Measurements from ENCODE around the gene RORB. TPM values are rescaled to one million over a fixed set of nuclear protein-coding genes. Genes with fewer than 3 reads are reported as not detected.

Gene RORB
- 1 to 10 TPM; 2.9 to 5.2 TPM for total RNA-seq
- under 1 TPM; 0.14 to 0.33 (median 0.18) TPM for polyA plus RNA-seq (ENCODE audit: insufficient read length in 6 of 6)
- long read RNA-seq, donor 1, result 0 reads
- long read RNA-seq, donor 2, result 0 reads
- long read RNA-seq, donor 3, result 0 reads
- long read RNA-seq, donor 4, partial matches to known transcripts, result 1 of 2 reads
- long read RNA-seq, donor 4, other reads (novel, unspliced or antisense), result 1 of 2 reads
- long read RNA-seq, donor 5, result 0 reads
- long read RNA-seq, donor 6, result 0 reads
- long read RNA-seq, donor 7, result 0 reads
- long read RNA-seq, donor 8, result 0 reads
- long read RNA-seq, donor 9, result 0 reads
- long read RNA-seq, donor 10, partial matches to known transcripts, result 4 of 4 reads
- long read RNA-seq, donor 10, other reads (novel, unspliced or antisense), result 0 of 4 reads
- long read RNA-seq, donor 11, full-length matches to known transcripts, result 2 of 2 reads
- long read RNA-seq, donor 11, partial matches to known transcripts, result 0 of 2 reads
- long read RNA-seq, donor 11, other reads (novel, unspliced or antisense), result 0 of 2 reads
- long read RNA-seq, donor 12, result 0 reads

- Histone ChIP-seq H3K4me3 (peak within 1 kb of the TSS; percentile 42 to 56), H3K27ac (no peak within 1 kb of the TSS), H3K36me3 (no peaks in the 10 kb centered on the region), H3K27me3 (peaks cover 43 to 94% of the 10 kb centered on the region in 2 donors), H3K4me1 (peaks cover 3 to 35% of the 10 kb centered on the region in 2 donors), H3K9me3 (no peaks in the 10 kb centered on the region)
- intact Hi-C loops (cut with DNase I), result no loop called here
- ATAC-seq (peak; percentile 97), DNase-seq (peak; percentile 40 to 86 (median 64))
- TF ChIP-seq CTCF (IDR thresholded peaks at IDR 0.05), result no peak
Measured at GRCh38 chr9:74496819-74497747, at the start of gene RORB. RORB (plus strand) TSS chr9:74497335; CDS start chr9:74497977, 642 bp downstream.

- Histone ChIP-seq H3K4me3 (no peak overlapping the region), H3K9me3 (no peaks in the 10 kb centered on the region), H3K27ac (no peak overlapping the region), H3K36me3 (no peaks in the 10 kb centered on the region), H3K27me3 (no peaks in the 10 kb centered on the region), H3K4me1 (no peaks in the 10 kb centered on the region)
- TF ChIP-seq CTCF (IDR thresholded peaks at IDR 0.05), result no peak
- ATAC-seq (peak; percentile 92), DNase-seq (no peak)
- intact Hi-C loops (cut with DNase I), result no loop called here
Measured at GRCh38 chr9:74447451-74448193, 49.5 kb upstream of the RORB start.

GRCh38 chr9:74449060-74449459 is 48.1 kb upstream of the RORB start:
- no peak for DNase-seq
- H3K27ac ChIP-seq, result no peak overlapping the region
- intact Hi-C loops (cut with DNase I), result no loop called here
- no peak for TF ChIP-seq CTCF (IDR thresholded peaks at IDR 0.05)
- ATAC-seq, result peak; percentile 77
- H3K27me3 ChIP-seq, result no peaks in the 10 kb centered on the region
- no peaks in the 10 kb centered on the region for H3K9me3 ChIP-seq
- H3K4me1 ChIP-seq, result no peaks in the 10 kb centered on the region
- no peak overlapping the region for H3K4me3 ChIP-seq
- H3K36me3 ChIP-seq, result no peaks in the 10 kb centered on the region

GRCh38 chr9:74458832-74459231 is 38.3 kb upstream of the RORB start:
- ATAC-seq (no peak), DNase-seq (no peak)
- Histone ChIP-seq H3K27ac (no peak overlapping the region), H3K9me3 (no peaks in the 10 kb centered on the region), H3K36me3 (no peaks in the 10 kb centered on the region), H3K4me3 (no peak overlapping the region), H3K4me1 (peaks cover 0 to 7% of the 10 kb centered on the region in 2 donors), H3K27me3 (no peaks in the 10 kb centered on the region)
- TF ChIP-seq CTCF (IDR thresholded peaks at IDR 0.05), result no peak
- intact Hi-C loops (cut with DNase I), result no loop called here

Data from left lung (tissue), 14 donors.